ENCODE data around the gene TCP11L1.

TCP11L1 gene, protein sequence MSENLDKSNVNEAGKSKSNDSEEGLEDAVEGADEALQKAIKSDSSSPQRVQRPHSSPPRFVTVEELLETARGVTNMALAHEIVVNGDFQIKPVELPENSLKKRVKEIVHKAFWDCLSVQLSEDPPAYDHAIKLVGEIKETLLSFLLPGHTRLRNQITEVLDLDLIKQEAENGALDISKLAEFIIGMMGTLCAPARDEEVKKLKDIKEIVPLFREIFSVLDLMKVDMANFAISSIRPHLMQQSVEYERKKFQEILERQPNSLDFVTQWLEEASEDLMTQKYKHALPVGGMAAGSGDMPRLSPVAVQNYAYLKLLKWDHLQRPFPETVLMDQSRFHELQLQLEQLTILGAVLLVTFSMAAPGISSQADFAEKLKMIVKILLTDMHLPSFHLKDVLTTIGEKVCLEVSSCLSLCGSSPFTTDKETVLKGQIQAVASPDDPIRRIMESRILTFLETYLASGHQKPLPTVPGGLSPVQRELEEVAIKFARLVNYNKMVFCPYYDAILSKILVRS

DNA sequence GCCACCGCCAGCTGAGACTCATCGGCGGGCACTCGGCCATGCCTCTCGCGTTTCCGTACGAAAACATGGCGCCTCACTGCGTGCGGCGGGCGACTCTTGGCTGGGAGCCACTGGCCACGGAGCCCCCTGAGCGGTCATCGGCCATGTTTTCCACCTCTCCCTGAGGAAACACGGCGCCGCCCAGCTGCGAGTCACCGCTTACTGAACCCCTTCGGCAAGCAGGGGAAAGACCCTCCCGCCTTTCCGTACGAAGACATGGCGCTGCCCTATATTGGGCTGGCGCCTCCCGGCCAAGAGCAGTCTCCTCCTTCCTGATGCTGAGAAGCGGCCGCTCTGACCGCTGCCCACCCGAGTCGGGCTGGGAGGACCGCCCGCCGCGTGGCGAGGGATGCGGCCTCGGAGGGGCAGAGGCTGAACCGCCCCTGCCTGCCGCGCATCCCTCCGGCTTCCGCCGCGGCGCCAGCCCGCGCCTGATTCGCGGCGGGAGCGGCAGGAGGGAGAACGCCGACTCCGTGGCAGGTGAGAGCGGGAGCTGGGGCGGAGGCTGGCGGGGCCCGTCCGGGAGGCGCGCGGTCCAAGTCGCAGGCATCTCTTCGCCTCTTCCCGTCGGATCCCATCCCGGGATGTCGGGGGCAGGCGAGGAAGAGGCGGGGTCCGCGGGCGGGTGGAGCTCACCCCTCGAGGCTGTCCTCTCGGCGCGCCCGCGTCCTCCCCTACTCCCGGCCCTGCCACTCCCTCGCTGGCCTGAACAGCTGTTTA lies at the start of gene TCP11L1:
Gene TCP11L1 (plus strand): TSS at position 299 of the 759 bp plus-strand sequence. CDS start 4,202 bp downstream, outside the sequence.
- peak; percentile 87 for DNase-seq

DNA sequence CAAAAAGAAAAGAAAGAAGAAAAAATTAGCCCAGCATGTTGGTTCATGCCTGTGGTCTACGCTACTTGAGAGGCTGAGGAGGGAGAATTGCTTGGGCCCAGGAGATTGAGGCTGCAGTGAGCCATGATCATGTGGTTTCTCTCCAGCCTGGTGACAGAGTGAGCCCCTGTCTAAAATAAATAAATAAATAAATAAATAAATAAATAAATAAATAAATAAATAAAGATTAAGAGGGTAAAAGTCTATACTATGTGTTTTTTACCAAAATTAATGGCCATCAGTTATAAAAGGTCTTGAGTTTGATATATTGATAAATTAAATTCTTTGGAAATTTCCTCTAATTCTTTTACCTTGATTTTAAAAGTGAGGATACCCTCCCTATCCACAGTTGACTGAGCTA lies 48.9 kb upstream of the TCP11L1 start:
- DNase-seq = no peak

GRCh38 chr11:32991427-32991826 lies 47.9 kb upstream of the TCP11L1 start:
- DNase-seq = no peak

DNA sequence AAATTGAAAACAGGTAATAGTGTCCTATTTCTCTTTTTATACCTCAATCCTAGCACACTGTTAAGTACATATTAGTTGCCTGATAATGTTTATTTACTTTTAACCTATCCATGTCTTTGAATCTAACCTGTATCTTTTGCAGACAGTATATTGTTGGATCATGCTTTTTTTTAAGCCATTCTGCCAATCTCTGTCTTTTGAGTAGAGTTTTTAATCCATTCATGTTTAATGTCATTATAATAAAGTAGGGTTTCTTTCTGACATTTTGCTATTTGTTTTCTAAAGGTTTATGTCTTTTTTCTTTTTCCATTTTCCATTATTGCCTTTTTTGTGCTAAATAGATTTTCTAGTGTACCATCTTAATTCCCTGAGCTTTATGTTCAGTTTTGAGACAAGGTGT lies 47.5 kb upstream of the TCP11L1 start:
- DNase-seq = no peak

DNA sequence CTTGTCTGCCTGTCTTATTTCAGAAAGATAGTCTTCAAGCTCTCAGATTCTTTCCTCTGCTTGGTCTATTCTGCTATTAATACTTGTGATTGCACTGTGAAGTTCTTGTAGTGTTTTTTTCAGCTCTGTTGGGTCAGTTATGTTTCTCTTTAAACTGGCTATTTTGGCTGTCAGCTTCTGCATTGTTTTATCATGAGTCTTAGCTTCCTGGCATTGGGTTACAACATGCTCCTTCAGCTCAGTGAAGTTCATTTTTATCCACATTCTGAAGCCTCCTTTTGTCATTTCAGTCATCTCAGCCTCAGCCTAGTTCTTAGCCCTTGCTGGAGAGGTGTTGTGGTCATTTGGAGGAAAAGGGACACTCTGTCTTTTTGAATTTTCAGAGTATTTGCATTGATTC lies 39.2 kb upstream of the TCP11L1 start:
- DNase-seq = no peak

- DNase-seq = no peak
Observed at GRCh38 chr11:33001281-33001680, 38.1 kb upstream of the TCP11L1 start.

GRCh38 chr11:33001751-33002542 lies 37.4 kb upstream of the TCP11L1 start:
- no peak for DNase-seq

- DNase-seq = no peak
Observed at GRCh38 chr11:33005175-33005574, 34.2 kb upstream of the TCP11L1 start.

DNA sequence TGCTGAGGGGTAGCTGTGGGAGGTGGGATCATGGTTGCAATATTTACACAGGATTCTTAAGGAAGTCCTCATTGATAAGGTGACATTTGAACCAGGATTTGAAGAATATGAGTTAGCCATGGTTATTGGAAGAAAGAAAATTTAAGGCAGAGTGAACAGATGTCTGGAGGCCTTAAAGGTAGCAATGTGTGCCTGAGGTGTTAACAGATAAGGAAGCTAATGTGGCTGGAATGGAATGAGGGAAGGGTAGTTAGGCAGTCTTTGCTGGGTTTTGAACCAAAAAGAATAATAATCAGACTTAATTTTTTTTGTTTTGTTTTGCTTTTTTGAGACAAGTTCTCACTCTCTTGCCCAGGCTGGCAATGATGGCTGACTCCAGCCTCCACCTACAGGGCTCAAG lies 33.4 kb upstream of the TCP11L1 start:
- no peak for DNase-seq

- DNase-seq = no peak
Observed at GRCh38 chr11:33013755-33014154, 25.6 kb upstream of the TCP11L1 start.

DNA sequence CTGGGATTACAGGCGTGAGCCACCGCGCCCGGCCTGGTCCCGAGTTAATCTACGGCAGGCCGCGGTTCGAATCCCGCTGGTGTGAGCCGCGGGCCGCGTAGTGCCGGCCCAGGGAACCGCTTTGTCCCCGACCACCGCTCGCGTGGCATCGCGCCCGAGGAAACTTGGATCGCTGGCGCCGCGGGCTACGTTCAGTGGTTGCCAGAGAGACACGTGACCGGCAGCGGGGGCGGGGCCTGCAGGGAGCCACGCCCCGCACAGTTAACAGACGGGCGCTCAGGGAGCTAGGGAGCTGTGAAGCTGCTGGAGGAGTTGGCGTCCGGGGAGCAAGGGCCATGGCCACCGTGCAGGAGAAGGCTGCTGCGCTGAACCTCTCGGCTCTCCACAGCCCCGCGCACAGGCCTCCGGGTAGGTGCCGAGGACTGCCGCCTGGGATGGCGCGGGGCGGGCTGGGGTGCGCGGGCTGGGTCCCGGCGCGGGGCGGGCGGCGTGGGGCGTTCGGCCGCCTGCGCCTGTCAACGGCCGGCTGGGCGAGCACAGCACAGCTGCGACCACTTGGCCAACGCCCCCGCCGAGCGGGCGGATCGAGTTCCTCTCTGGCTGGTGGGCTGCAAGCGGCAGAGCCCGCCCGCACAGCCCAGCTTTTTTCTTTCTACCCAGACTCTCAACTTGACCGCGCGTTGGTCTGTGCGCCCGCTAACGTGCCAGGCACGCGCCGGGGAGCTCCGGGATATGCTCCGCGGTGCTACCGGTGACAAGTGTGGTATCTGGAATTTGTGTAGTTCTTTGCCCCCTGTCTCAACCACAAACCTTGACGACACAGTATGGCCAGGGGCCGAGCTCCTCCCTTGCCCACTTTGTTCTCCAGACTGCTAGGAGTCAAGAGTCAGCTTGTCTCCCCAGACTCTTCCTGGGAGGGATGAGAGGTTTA lies 23.5 kb upstream of the TCP11L1 start, which contains the start of gene DEPDC7:
Gene DEPDC7 (plus strand): TSS at position 258 of the 931 bp plus-strand sequence. CDS start 78 bp downstream, at position 336.
- peak; percentile 86 for DNase-seq

DNA sequence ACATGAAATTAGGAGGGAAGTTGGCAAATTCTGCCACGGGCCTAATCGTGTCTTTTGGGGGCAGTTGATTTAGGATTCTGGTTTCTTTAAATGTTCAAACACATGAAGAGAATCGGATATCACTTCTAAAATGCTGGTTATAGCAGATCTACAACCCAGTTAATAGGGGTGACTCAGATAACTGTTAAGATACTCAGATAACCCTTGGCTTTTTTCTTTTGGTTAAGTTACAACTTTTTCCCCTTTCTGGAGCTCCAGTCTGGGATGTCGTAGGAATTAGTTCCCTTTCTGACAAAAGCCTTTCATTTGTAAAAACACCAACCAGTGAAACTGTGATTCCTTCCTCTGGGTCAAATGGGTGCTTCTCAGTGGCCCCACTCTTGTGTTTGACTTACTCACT lies 22.7 kb upstream of the TCP11L1 start:
- DNase-seq = no peak

GRCh38 chr11:33017478-33017877 lies 21.9 kb upstream of the TCP11L1 start:
- no peak for DNase-seq

- DNase-seq = no peak
Observed at GRCh38 chr11:33017965-33018364, 21.4 kb upstream of the TCP11L1 start.

GRCh38 chr11:33018840-33019239 lies 20.5 kb upstream of the TCP11L1 start:
- DNase-seq = no peak

- no peak for DNase-seq
Observed at GRCh38 chr11:33021501-33021900, 17.9 kb upstream of the TCP11L1 start.

GRCh38 chr11:33021937-33022336 lies 17.4 kb upstream of the TCP11L1 start:
- DNase-seq = no peak

DNA sequence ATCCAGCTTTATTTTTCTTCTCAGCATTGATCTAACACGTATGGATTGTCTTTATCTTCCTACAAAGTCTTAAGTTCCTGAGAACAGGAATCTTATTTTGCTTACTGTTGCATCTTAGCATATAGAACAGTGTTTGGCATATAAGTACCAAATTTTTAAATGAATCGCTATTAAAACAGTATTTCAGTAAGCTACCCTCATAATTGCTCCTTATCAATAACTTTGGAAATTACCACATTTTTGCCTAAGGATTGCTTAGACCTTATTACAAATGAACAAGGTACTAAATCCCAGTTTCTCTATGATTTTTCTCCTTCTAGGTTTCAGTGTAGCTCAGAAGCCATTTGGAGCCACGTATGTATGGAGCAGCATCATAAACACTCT lies 14.0 kb upstream of the TCP11L1 start:
- DNase-seq = no peak

- no peak for DNase-seq
Observed at GRCh38 chr11:33027233-33027632, 12.1 kb upstream of the TCP11L1 start.

DNA sequence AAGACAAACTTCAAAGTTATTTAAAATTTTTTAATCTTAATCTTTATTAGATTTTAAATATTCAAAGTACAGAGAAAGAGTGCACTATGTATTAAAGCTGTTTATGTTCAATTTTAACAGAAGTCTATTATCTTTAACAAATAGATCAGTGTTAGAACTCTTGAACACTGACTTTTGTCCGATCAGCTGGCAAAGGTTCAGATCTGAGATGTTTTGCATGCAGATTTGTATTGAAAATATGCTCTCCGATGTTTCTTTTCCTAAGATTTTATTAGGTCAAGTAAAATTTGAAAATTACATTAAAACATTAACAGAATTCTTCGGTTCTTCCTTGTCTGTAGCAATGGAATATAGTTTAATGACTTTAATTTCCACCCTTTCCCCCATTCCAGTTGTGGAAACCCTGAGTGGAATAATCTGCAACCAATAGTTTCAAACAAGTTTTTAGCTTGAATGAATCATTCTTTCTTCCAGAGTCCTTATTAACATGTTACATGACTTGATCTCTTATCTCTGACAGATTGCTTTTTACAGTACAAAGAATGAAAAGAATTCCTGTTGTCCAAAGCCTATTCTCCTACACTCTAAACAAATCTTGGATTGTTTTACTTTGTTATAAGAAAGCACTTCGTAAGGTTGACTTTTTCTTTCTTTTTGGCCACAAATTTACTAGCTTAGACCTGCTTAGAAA lies 11.4 kb upstream of the TCP11L1 start:
- no peak for DNase-seq

- no peak for DNase-seq
Observed at GRCh38 chr11:33028537-33028914, 10.8 kb upstream of the TCP11L1 start.
